ENCODE data around the gene SIM2.

GRCh38 chr21:36722370-36723368 is 23.8 kb downstream of the SIM2 start:
- TF ChIP-seq CTCF (IDR thresholded peaks at IDR 0.05 in 4 of 5, conservative IDR thresholded peaks at IDR 0.05 in 1 of 5) (no peak), POLR2A (IDR thresholded peaks at IDR 0.05) (no peak)
